Spleen (tissue), 7 donors: ENCODE data around the gene PDE5A.

Experiments used
- POLR2A ChIP-seq, 3 donors: fragments of 450-650 bp; IDR thresholded peaks; one replicate each; pipeline ENCODE4 v1.5.1; 2017; ENCODE audit warnings: antibody characterized with exemption in 3 of 3, mild to moderate bottlenecking in 1 of 3
- TF ChIP-seq, protein P1 (sequence below), 11 experiments: fragments of 200-600 bp in 7 of 11; fragments of 450-650 bp in 4 of 11; sonication (generic) in 4 of 11; IDR thresholded peaks in 8 of 11; conservative IDR thresholded peaks in 3 of 11; 1 replicate in 7 of 11; 2 replicates in 4 of 11; pipeline versions ENCODE4 v1.4.0 to v1.8.0; 2016 to 2021; ENCODE audit warnings: antibody characterized with exemption in 11 of 11, inconsistent platforms in 4 of 11, mild to moderate bottlenecking in 1 of 11
- donor health status: DM: no; HTN: no; CAD: no; lungs with moderate emphysema.
- donor health status: DM: no; HTN: no; CAD: no.
- donor health status: DM: no; HTN: no; CAD: no.

DNA sequence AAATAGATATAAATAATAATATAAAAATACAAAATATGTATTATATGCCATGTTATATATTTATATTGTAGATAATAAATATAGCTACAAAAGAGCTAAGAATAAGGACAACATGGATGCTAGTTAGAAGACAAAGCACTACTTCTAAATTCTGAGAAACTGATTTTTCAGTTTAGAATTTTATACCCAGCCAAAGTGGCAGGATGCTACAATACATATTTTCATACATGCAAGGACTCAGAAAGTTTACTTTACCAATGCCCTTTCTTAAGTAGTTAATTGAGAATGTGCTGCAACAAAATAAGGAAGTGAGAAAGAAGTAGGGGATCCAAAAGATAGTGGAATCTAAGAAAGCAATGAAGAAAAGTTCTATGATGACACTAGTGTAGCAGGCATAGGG is 64.5 kb downstream of the PDE5A start:
- TF ChIP-seq, protein P1, sequence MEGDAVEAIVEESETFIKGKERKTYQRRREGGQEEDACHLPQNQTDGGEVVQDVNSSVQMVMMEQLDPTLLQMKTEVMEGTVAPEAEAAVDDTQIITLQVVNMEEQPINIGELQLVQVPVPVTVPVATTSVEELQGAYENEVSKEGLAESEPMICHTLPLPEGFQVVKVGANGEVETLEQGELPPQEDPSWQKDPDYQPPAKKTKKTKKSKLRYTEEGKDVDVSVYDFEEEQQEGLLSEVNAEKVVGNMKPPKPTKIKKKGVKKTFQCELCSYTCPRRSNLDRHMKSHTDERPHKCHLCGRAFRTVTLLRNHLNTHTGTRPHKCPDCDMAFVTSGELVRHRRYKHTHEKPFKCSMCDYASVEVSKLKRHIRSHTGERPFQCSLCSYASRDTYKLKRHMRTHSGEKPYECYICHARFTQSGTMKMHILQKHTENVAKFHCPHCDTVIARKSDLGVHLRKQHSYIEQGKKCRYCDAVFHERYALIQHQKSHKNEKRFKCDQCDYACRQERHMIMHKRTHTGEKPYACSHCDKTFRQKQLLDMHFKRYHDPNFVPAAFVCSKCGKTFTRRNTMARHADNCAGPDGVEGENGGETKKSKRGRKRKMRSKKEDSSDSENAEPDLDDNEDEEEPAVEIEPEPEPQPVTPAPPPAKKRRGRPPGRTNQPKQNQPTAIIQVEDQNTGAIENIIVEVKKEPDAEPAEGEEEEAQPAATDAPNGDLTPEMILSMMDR (IDR thresholded peaks at IDR 0.05 in 8 of 11, conservative IDR thresholded peaks at IDR 0.05 in 3 of 11): no peak
- no peak for TF ChIP-seq POLR2A (IDR thresholded peaks at IDR 0.05)
